Measurements from ENCODE around the gene MAOA. TPM values are rescaled to one million over a fixed set of nuclear protein-coding genes. Genes with fewer than 3 reads are reported as not detected.

MAOA gene
- total and polyA plus RNA-seq, 2 donors (not counting 1 experiment from before 2014, with no cell fraction given): 0.05 TPM; not detected in 1

DNA sequence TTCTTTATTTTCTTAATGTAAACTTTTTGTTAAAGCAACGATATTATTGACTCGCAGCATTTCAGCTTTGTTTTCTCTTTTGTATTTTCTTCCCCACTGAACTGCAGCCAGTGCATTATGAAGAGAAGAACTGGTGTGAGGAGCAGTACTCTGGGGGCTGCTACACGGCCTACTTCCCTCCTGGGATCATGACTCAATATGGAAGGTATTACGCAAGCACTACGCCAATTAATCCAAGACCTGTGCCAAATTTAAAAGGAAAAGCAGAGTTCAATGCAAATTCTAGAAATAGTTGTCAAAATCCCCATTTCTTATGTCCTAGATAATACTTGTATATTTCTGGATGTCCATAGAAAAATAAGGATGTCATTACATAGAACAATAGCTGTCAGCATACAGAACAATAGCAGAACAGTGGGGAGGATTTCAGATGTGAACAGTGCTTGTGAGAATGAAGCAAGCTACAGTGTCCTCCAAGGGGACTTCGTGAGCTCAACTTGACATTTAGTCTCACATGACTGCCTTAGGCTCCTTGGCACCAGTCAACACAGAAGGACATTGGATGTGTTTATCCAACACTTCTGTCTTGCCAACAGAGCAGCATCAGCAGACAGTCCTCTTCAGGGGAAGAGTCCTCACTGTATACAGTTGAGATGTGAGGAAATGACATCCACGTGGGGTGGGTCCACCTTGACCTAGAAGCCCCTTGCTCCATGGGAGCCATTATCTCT lies 85.9 kb downstream of the MAOA start:
- no peaks in the 10 kb centered on the region for H3K79me2 ChIP-seq (ENCODE audit: control insufficient read depth, insufficient read depth, low read length)
- ChIA-PET POLR2A (no interaction called here), CTCF (interaction anchor here (1.0 kb wide), 1 partner anchor 9 kb away, joined by 3 read pairs; no protein-coding TSS in a partner anchor)
- no peaks in the 10 kb centered on the region for H3K36me3 ChIP-seq (replicated peaks in 1 of 2; ENCODE audit: control extremely low read depth in 1 of 2, control insufficient read depth in 1 of 2, extremely low read depth in 1 of 2, insufficient read depth in 2 of 2, low read length in 1 of 2)
- H3K9ac ChIP-seq (ENCODE audit: low read length): no peak overlapping the region
- Mint-ChIP-seq H3K9me3 (ENCODE audit: insufficient read depth) (no peaks in the 10 kb centered on the region), H3K4me3 (no peak overlapping the region), H3K27ac (no peak overlapping the region), H3K4me1 (no peaks in the 10 kb centered on the region), H3K27me3 (peaks cover 3% of the 10 kb centered on the region)
- no peak overlapping the region for H3K4me2 ChIP-seq (replicated peaks; ENCODE audit: low read depth, low read length, poor library complexity, severe bottlenecking)
- no CpG with 5 or more reads among the region's 7 CpGs for whole genome bisulfite sequencing (ENCODE audit: insufficient coverage)
- TF ChIP-seq, protein P1, sequence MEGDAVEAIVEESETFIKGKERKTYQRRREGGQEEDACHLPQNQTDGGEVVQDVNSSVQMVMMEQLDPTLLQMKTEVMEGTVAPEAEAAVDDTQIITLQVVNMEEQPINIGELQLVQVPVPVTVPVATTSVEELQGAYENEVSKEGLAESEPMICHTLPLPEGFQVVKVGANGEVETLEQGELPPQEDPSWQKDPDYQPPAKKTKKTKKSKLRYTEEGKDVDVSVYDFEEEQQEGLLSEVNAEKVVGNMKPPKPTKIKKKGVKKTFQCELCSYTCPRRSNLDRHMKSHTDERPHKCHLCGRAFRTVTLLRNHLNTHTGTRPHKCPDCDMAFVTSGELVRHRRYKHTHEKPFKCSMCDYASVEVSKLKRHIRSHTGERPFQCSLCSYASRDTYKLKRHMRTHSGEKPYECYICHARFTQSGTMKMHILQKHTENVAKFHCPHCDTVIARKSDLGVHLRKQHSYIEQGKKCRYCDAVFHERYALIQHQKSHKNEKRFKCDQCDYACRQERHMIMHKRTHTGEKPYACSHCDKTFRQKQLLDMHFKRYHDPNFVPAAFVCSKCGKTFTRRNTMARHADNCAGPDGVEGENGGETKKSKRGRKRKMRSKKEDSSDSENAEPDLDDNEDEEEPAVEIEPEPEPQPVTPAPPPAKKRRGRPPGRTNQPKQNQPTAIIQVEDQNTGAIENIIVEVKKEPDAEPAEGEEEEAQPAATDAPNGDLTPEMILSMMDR (IDR thresholded peaks at IDR 0.05): no peak
- no peak for TF ChIP-seq EZH2 (IDR thresholded peaks at IDR 0.05; ENCODE audit: borderline replicate concordance, insufficient read depth, low read depth, low read length, poor library complexity, severe bottlenecking)
- H4K20me1 ChIP-seq (ENCODE audit: control insufficient read depth, insufficient read depth, low read length, poor library complexity, severe bottlenecking): no peaks in the 10 kb centered on the region
- H2AFZ ChIP-seq (ENCODE audit: insufficient read depth, low read depth, low read length, poor library complexity, severe bottlenecking): no peak overlapping the region
- no peaks in the 10 kb centered on the region for H3K27me3 ChIP-seq (replicated peaks in 1 of 4; ENCODE audit: control extremely low read depth in 1 of 4, control insufficient read depth in 3 of 4, insufficient read depth in 4 of 4, low read length in 3 of 4)
- H3K4me3 ChIP-seq (ENCODE audit: control extremely low read depth in 1 of 5, extremely low read depth in 1 of 5, insufficient read depth in 1 of 5, low read depth in 2 of 5, low read length in 4 of 5): no peak overlapping the region
- no peak for DNase-seq
- intact Hi-C loops (cut with micrococcal nuclease): no loop called here
- H3K27ac ChIP-seq (ENCODE audit: low read length in 2 of 2): no peak overlapping the region
- H3K4me1 ChIP-seq (ENCODE audit: control insufficient read depth in 2 of 2, insufficient read depth in 2 of 2, low read length in 2 of 2): no peaks in the 10 kb centered on the region
- no peaks in the 10 kb centered on the region for H3K9me3 ChIP-seq (ENCODE audit: control extremely low read depth in 1 of 3, control insufficient read depth in 2 of 3, insufficient read depth in 1 of 3, low read length in 2 of 3)
- ATAC-seq (ENCODE audit: low read depth): no peak

DNA sequence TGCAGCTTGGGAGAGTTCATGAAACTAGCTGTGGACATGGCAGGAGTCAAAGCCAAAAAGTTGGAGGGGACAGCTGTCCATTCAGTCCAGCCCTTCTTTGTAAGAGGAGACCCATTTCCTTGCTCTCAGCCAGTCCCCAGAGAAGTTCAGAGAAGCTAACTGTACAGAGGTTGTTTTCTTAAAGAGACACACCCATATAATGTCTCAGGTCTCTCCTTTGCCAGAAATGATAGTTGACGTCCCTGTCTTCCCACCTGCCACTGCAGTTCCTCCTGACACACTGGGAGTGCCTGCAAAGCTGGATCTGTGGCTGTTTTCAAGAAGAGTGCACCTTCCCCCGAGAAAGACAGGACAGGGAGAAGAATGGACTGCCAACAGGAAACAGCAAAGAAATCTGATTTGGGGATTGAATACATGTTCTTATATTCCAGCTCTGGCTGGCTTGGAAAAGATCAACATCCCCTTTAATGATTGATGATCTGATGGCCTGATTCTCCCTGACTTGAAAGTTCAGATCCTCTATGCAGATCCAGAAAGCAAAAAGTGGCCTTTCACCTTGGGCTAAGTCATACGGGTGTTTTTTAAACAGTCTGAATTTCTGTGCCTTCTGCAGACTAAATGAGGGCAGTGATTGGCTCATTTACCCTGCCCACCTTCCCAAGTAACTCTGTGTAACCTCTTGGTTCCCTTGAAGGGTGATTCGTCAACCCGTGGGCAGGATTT lies 87.2 kb downstream of the MAOA start:
- no peak for ATAC-seq (ENCODE audit: low read depth)
- intact Hi-C loops (cut with micrococcal nuclease): no loop called here
- H4K20me1 ChIP-seq (ENCODE audit: control insufficient read depth, insufficient read depth, low read length, poor library complexity, severe bottlenecking): no peaks in the 10 kb centered on the region

More for the DNA sequence above, 87.2 kb downstream of the MAOA start:
- Histone ChIP-seq H3K27me3 (replicated peaks in 1 of 4; ENCODE audit: control extremely low read depth in 1 of 4, control insufficient read depth in 3 of 4, insufficient read depth in 4 of 4, low read length in 3 of 4) (no peaks in the 10 kb centered on the region), H2AFZ (ENCODE audit: insufficient read depth, low read depth, low read length, poor library complexity, severe bottlenecking) (no peak overlapping the region), H3K79me2 (ENCODE audit: control insufficient read depth, insufficient read depth, low read length) (no peaks in the 10 kb centered on the region), H3K9me3 (ENCODE audit: control extremely low read depth in 1 of 3, control insufficient read depth in 2 of 3, insufficient read depth in 1 of 3, low read length in 2 of 3) (no peaks in the 10 kb centered on the region), H3K27ac (ENCODE audit: low read length in 2 of 2) (no peak overlapping the region), H3K4me3 (ENCODE audit: control extremely low read depth in 1 of 5, extremely low read depth in 1 of 5, insufficient read depth in 1 of 5, low read depth in 2 of 5, low read length in 4 of 5) (no peak overlapping the region), H3K4me2 (replicated peaks; ENCODE audit: low read depth, low read length, poor library complexity, severe bottlenecking) (no peak overlapping the region), H3K9ac (ENCODE audit: low read length) (no peak overlapping the region), H3K4me1 (ENCODE audit: control insufficient read depth in 2 of 2, insufficient read depth in 2 of 2, low read length in 2 of 2) (no peaks in the 10 kb centered on the region), H3K36me3 (replicated peaks in 1 of 2; ENCODE audit: control extremely low read depth in 1 of 2, control insufficient read depth in 1 of 2, extremely low read depth in 1 of 2, insufficient read depth in 2 of 2, low read length in 1 of 2) (no peaks in the 10 kb centered on the region)
- POLR2A ChIA-PET: no interaction called here
- no peak overlapping the region for H3K27ac Mint-ChIP-seq
- no peaks in the 10 kb centered on the region for H3K4me1 Mint-ChIP-seq
- H3K9me3 Mint-ChIP-seq (ENCODE audit: insufficient read depth): no peaks in the 10 kb centered on the region
- no CpG with 5 or more reads among the region's 5 CpGs for WGBS (ENCODE audit: insufficient coverage)
- DNase-seq: no peak
- no peak overlapping the region for H3K4me3 Mint-ChIP-seq
- CTCF ChIA-PET: no interaction called here
- H3K27me3 Mint-ChIP-seq: peaks cover 3% of the 10 kb centered on the region
- no peak for TF ChIP-seq EZH2 (IDR thresholded peaks at IDR 0.05; ENCODE audit: borderline replicate concordance, insufficient read depth, low read depth, low read length, poor library complexity, severe bottlenecking)
- TF ChIP-seq, protein P1 (IDR thresholded peaks at IDR 0.05): no peak
